ENCODE measurements around the gene OR1L8.
"Not testable (repeated sequence)": the region's sequence is repeated elsewhere in the genome, so short reads cannot be mapped to it uniquely, and the experiment has no call there.

The OR1L8 gene

DNA sequence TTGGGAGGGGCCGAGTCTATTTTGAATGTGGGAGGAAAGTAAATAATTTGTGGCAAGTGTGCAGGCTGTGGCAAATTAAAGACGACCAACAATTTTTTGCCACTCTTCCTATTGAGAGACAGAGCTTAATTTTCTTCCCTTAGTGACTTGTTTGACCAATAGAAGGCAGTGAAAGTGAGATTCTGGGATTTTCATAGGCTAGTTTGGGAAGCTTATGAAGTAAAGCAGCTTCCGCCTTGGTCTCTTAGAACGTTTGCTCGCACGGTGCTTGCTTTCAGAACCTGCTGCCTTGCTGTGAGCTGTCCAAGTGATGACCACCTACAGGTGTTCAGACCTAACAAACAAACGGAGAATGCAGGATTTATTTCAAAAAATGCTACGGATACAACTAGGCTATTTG lies 37.0 kb downstream of the OR1L8 start:
- DNase-seq (ENCODE audit: low spot score), result no peak
- TF ChIP-seq, protein P1, sequence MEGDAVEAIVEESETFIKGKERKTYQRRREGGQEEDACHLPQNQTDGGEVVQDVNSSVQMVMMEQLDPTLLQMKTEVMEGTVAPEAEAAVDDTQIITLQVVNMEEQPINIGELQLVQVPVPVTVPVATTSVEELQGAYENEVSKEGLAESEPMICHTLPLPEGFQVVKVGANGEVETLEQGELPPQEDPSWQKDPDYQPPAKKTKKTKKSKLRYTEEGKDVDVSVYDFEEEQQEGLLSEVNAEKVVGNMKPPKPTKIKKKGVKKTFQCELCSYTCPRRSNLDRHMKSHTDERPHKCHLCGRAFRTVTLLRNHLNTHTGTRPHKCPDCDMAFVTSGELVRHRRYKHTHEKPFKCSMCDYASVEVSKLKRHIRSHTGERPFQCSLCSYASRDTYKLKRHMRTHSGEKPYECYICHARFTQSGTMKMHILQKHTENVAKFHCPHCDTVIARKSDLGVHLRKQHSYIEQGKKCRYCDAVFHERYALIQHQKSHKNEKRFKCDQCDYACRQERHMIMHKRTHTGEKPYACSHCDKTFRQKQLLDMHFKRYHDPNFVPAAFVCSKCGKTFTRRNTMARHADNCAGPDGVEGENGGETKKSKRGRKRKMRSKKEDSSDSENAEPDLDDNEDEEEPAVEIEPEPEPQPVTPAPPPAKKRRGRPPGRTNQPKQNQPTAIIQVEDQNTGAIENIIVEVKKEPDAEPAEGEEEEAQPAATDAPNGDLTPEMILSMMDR (IDR thresholded peaks at IDR 0.05), result no peak
- no peak overlapping the region for H3K4me3 ChIP-seq
- H3K27ac ChIP-seq, result no peak overlapping the region

DNA sequence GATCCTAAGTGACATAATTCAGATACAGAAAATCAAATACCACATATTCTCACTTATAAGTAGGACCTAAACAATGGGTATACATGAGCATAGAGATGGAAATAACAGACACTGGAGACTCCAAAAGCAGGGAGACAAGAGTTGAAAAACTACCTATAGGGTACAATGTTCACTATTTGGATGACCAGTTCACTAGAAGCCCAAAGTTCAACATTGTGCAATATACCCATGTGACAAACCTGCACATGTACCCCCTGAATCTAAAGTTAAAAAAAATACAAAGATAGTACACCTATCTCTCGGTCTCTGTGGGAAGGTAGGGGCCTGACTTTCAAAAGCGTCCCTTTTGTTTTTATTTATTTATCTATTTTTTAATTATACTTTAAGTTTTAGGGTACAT lies 44.4 kb downstream of the OR1L8 start:
- no peak overlapping the region for H3K4me3 ChIP-seq
- no peak for DNase-seq (ENCODE audit: low spot score)
- TF ChIP-seq, protein P1 (IDR thresholded peaks at IDR 0.05), result no peak
- no peak overlapping the region for H3K27ac ChIP-seq

DNA sequence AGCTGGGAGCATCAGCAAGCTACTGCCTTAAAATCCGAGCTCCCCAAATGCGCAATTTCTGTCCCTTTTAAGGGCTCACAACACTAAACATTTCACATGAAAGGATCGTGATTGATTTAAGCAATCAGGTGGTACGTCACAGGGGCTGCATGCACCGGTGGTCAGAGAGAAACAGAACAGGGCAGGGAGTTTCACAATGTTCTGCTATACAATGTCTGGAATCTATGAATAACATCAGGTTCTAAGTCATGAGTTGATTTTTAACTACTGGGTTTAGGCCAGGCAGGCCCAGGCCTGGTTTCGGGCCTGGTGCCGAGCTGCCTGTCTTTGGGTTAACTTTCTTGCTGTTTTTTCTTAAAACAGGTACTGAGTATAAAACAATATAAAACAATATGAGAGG lies 46.1 kb downstream of the OR1L8 start:
- not testable (repeated sequence) for H3K27ac ChIP-seq; DNase-seq (ENCODE audit: low spot score); H3K4me3 ChIP-seq

DNA sequence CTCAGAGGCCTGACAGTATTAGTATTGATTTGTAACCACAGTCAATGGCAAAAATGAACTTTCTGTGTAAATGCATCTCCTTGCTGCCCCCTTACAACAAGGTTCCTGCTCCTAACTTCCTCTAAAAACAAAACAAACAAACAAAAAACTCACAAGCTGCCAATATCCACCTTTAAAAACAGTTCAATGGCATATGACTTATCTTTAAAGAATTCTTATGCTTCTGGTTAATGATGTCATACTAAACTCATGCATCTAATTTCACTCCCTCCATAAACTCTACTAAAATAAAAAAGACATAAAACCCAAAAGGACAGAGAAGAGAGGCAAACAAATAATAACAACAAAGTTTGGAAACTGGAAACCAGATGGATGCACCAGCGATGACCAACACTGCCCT lies 47.0 kb downstream of the OR1L8 start:
- TF ChIP-seq, protein P1 (IDR thresholded peaks at IDR 0.05), result no peak
- DNase-seq (ENCODE audit: low spot score), result no peak
- H3K27ac ChIP-seq, result no peak overlapping the region

DNA sequence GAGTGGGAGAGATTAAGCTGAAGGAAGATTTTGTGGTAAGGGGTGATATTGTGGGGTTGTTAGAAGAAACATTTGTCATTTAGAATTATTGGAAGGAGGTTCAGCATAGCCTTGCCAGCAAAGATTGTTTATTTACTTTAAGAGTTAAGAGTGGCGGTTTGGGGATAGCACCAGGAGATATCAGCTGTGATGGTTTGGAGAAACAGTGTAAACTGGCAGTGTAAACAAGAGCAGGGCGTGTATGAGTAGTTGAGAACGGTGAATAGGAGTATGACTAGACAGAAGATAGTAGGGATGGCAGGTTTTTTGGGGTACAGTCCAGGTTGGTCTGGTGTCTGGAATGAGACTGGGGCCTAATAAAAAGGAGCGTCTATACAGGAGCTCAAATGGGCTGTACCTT lies 52.0 kb downstream of the OR1L8 start:
- H3K27ac ChIP-seq; DNase-seq (ENCODE audit: low spot score); H3K4me3 ChIP-seq: not testable (repeated sequence)

More for the DNA sequence above, 47.0 kb downstream of the OR1L8 start:
- H3K4me3 ChIP-seq, result no peak overlapping the region

DNA sequence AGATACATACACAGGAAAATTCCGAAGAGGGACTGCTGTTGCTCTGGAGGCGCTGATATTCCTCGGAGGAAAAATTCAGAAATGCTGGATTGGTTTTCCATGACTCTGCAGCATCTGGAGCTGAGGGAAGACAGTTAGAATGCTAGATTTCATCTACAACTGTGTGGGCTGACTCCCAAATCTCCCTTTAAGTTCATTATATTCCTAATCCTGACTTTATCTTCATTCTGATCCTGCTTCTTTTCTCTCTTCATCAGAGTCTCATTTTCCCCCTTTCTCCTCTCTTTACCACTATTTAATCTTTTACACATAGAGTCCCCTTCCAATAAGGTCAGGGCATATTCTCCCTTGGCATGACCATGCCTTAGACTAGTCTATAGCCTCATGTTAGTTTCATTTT lies 56.0 kb downstream of the OR1L8 start, which contains the start of gene OR1N1:
Gene OR1N1 (minus strand): TSS at position 101 of the 400 bp plus-strand sequence. CDS start 0 bp downstream, at position 101.
- no peak for DNase-seq (ENCODE audit: low spot score)
- H3K27ac ChIP-seq, result no peak within 1 kb of the TSS
- TF ChIP-seq, protein P1 (IDR thresholded peaks at IDR 0.05), result no peak
- no peak within 1 kb of the TSS for H3K4me3 ChIP-seq

DNA sequence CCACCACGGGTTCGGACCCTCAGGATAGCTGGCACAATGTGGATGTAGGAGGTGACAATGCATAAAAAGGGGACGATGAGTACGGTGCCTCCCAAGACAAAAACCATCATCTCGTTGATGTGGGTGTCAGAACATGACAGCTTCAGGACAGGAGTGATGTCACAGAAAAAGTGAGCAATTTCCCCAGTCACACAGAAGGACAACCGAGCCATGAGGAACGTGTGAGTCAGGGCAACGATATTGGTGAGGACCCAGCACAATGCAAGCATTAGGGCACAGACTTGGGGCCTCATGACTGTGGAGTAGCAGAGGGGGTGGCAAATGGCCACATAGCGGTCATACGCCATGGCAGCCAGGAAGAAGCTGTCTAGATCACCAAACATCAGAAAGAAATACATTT lies 56.6 kb downstream of the OR1L8 start:
- no peak for DNase-seq (ENCODE audit: low spot score)
- TF ChIP-seq, protein P1 (IDR thresholded peaks at IDR 0.05), result no peak
- no peak overlapping the region for H3K27ac ChIP-seq
- H3K4me3 ChIP-seq, result no peak overlapping the region

DNA sequence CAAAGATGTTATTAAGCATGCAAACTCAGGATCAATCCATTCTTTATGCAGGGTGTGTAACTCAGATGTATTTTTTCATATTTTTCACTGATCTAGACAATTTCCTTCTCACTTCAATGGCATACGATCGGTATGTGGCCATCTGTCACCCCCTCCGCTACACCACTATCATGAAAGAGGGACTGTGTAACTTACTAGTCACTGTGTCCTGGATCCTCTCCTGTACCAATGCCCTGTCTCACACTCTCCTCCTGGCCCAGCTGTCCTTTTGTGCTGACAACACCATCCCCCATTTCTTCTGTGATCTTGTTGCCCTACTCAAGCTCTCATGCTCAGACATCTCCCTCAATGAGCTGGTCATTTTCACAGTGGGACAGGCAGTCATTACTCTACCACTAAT lies 63.8 kb downstream of the OR1L8 start:
- DNase-seq (ENCODE audit: low spot score), result no peak
- Histone ChIP-seq H3K4me3 (no peak overlapping the region), H3K27ac (no peak overlapping the region)
- TF ChIP-seq, protein P1 (IDR thresholded peaks at IDR 0.05), result no peak
